Measurements from ENCODE around the gene THAP10. TPM values are rescaled to one million over a fixed set of nuclear protein-coding genes. Genes with fewer than 3 reads are reported as not detected.
A peak's percentile ranks its signal among the peaks of the same experiment; 100 is the strongest.

Gene THAP10
- total RNA-seq, 1 donor from 2014 or later, result 0.37 TPM

DNA sequence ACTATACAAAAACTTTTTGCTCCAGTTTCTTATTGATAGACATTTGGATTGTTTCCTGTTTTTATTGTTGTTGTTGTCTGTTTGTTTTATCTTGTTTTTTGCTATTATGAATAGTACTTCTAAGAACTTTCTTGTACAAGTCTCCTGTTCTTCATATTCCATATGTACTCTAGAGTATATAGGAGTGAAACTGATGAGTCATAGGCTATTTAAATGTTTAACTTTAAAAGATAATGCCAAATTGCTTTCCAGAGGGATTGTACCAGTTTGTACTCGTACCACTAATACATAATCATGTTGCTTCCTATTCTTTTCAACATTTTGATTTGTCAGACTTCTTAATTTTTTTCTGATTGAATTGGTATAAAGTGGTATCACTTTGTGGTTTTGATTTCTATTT, 20.0 kb upstream of the THAP10 start:
- Mint-ChIP-seq H3K4me1 (ENCODE audit: low read depth) (no peaks in the 10 kb centered on the region), H3K36me3 (ENCODE audit: low read depth) (no peaks in the 10 kb centered on the region), H3K9me3 (peaks cover 13% of the 10 kb centered on the region), H3K27ac (no peak overlapping the region), H3K27me3 (ENCODE audit: low read depth) (peaks cover 6% of the 10 kb centered on the region), H3K4me3 (ENCODE audit: low read depth) (no peak overlapping the region)
- intact Hi-C loops (cut with micrococcal nuclease), result no loop called here
- no peak for DNase-seq (ENCODE audit: low spot score)

DNA sequence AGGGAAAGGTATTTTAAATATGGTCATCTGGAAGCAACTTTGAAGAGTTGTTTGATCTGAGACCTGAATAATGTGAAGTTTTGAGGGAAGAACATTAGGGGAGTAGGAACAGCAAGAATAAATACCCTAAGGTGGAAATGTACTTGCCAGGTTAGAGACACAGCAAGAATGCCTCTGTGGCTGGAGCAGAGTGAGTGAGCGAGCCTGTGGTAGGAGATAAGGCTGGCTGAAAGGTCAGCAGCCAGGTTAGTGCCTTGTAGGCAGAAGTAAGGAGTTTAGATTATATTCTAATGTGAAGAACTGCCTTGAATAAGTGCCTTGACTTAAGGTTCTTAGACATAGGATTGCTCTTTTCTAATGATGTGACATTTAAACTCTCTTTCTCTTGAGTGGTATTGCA, 18.7 kb upstream of the THAP10 start:
- H3K4me1 Mint-ChIP-seq (ENCODE audit: low read depth), result no peaks in the 10 kb centered on the region
- intact Hi-C loops (cut with micrococcal nuclease), result no loop called here

DNA sequence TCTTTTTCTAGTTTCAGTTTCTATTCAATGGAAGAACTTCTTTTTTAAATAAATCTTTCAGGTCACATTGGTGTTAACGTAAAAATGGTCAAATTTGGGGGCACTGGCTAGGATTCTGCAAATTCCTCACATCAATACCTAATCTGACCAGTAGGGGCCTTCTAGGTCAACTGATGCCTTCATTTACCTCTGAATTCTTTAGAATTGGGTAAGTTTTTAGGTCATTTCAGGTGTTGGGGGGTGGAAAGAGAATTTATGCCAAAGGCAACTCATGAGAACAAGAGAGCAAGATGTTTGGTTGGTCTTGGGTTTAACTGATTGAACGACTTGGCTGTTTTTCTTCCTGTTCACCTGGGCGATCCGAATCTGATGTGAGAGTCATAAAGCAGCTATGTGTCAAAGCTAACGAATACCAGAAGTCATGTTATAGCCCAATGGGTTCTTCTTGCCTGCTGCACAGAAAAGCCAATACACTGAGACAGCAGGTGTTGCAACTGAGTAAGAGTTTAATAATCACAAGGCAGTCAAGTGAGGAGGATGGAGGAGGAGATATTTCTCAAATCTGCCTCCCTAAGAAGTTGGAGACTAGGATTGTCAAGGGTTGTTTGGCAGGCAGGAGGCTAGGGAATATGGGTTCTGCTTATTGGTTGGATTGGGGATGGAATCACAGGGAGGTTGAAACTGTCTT, 15.7 kb upstream of the THAP10 start:
- Mint-ChIP-seq H3K9me3 (peaks cover 14% of the 10 kb centered on the region), H3K36me3 (ENCODE audit: low read depth) (no peaks in the 10 kb centered on the region), H3K27ac (no peak overlapping the region), H3K4me1 (ENCODE audit: low read depth) (no peaks in the 10 kb centered on the region), H3K4me3 (ENCODE audit: low read depth) (no peak overlapping the region), H3K27me3 (ENCODE audit: low read depth) (peaks cover 6% of the 10 kb centered on the region)
- no peak for DNase-seq (ENCODE audit: low spot score)
- intact Hi-C loops (cut with micrococcal nuclease), result no loop called here

More for the DNA sequence above, 18.7 kb upstream of the THAP10 start:
- Mint-ChIP-seq H3K36me3 (ENCODE audit: low read depth) (no peaks in the 10 kb centered on the region), H3K27me3 (ENCODE audit: low read depth) (peaks cover 9% of the 10 kb centered on the region), H3K9me3 (peaks cover 14% of the 10 kb centered on the region), H3K27ac (no peak overlapping the region), H3K4me3 (ENCODE audit: low read depth) (no peak overlapping the region)
- no peak for DNase-seq (ENCODE audit: low spot score)

DNA sequence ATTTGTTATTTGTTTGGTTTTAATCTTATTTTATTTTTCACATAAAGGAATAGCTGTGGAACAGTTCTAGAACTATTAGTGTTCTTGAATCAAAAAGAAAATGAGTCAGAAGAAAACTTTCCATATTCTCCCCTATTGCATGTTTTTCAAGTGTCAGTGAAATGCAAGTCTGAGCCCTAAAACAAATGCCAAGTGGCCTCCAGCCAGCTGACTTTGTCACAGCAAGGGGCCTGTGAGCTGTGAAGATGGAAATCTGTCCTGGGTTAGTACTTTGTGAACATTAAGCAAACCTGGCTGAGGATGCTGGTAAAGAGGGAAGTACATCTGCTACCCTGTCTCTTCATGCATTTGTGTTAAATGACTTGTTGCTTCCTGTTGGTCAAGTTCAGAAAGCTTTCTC, 14.6 kb upstream of the THAP10 start:
- Mint-ChIP-seq H3K4me3 (ENCODE audit: low read depth) (no peak overlapping the region), H3K36me3 (ENCODE audit: low read depth) (no peaks in the 10 kb centered on the region), H3K9me3 (peaks cover 14% of the 10 kb centered on the region), H3K27me3 (ENCODE audit: low read depth) (peaks cover 6% of the 10 kb centered on the region), H3K4me1 (ENCODE audit: low read depth) (no peaks in the 10 kb centered on the region), H3K27ac (no peak overlapping the region)
- DNase-seq (ENCODE audit: low spot score), result no peak
- intact Hi-C loops (cut with micrococcal nuclease), result no loop called here

DNA sequence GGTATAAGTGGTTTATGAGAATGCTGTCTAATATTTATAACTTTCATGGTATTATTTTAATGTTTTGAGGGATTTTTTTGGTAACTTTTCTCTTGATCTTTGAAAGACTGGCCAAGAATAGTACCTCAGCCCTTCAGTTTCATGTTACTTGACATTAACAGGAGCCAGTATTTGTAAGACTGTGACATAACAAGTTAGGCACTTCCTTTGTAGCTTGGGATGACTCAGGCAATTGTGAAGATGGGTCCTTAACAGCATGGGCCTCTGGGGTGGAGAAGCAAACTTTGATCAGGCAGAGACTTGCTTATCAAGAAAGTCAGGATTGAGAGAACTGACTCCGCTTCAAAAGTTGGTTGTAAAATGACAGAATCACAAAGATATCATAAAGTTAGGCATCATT, 9.9 kb upstream of the THAP10 start:
- no peaks in the 10 kb centered on the region for H3K4me1 Mint-ChIP-seq (ENCODE audit: low read depth)
- intact Hi-C loops (cut with micrococcal nuclease), result no loop called here
- H3K4me3 Mint-ChIP-seq (ENCODE audit: low read depth), result no peak overlapping the region

DNA sequence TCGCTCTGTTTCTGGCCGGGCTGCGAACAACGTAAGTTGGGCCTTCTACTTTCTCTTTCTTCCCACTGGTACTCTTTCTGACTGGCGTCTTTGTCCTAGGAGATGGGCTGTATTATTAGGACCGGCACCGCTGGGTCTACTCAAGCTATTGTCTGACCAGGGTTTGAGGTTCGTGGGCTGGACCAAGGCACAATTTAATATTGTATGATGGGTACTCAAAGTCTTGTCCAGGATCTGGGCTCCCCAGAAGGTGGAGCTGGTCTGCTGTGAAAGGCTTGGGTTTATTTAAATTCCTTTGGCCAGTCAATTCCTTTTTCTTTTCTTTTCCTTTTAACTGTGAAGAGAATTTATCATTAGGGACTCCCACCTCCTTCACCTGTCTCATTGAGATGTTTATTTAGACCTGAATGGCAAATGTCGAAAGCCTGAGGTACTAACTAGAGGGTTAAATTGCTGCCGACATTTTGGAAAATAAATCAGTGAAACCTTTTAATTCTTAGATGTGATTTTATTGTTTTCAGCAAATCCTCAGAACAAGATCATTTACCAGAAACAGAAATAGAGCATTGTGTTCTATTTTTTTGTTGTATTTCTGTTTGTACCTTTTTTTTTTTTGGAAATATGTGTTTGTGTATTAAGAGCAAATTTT, 803 bp upstream of the THAP10 start:
- no peak for DNase-seq (ENCODE audit: low spot score)
- no peak overlapping the region for H3K27ac Mint-ChIP-seq
- H3K27me3 Mint-ChIP-seq (ENCODE audit: low read depth), result peaks cover 54% of the 10 kb centered on the region

More for the DNA sequence above, 9.9 kb upstream of the THAP10 start:
- no peak for DNase-seq (ENCODE audit: low spot score)
- H3K27ac Mint-ChIP-seq, result no peak overlapping the region
- peaks cover under 1% of the 10 kb centered on the region for H3K9me3 Mint-ChIP-seq
- peaks cover 19% of the 10 kb centered on the region for H3K27me3 Mint-ChIP-seq (ENCODE audit: low read depth)
- H3K36me3 Mint-ChIP-seq (ENCODE audit: low read depth), result no peaks in the 10 kb centered on the region

DNA sequence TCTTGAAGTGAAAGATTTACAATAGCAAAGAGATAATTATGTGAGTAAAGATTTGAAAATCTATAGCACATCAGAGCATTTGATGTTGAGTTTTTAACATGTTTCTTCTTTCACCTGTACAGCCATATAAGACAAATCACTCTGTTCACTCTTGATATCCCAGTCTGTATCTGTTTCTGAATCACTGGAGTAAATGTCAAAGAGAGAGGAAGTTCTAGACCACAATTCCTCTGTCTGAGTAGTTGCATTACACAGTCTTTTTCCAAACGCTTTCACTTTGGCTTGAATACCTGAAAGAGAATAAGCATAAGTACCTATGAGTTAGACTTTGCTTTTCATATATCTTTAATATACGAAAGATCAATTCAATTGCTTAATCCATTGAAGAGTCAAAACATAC, 9.9 kb downstream of the THAP10 start:
- H3K36me3 Mint-ChIP-seq (ENCODE audit: low read depth), result no peaks in the 10 kb centered on the region
- no peaks in the 10 kb centered on the region for H3K9me3 Mint-ChIP-seq
- peaks cover 3% of the 10 kb centered on the region for H3K4me1 Mint-ChIP-seq (ENCODE audit: low read depth)
- DNase-seq (ENCODE audit: low spot score), result no peak
- no peak overlapping the region for H3K4me3 Mint-ChIP-seq (ENCODE audit: low read depth)
- H3K27ac Mint-ChIP-seq, result no peak overlapping the region
- intact Hi-C loops (cut with micrococcal nuclease), result no loop called here
- peaks cover 27% of the 10 kb centered on the region for H3K27me3 Mint-ChIP-seq (ENCODE audit: low read depth)

More for the DNA sequence above, 803 bp upstream of the THAP10 start:
- H3K9me3 Mint-ChIP-seq, result no peaks in the 10 kb centered on the region
- peaks cover 10% of the 10 kb centered on the region for H3K4me1 Mint-ChIP-seq (ENCODE audit: low read depth)
- H3K36me3 Mint-ChIP-seq (ENCODE audit: low read depth), result no peaks in the 10 kb centered on the region
- H3K4me3 Mint-ChIP-seq (ENCODE audit: low read depth), result peak overlapping the region; percentile 79
- intact Hi-C loops (cut with micrococcal nuclease), result no loop called here

DNA sequence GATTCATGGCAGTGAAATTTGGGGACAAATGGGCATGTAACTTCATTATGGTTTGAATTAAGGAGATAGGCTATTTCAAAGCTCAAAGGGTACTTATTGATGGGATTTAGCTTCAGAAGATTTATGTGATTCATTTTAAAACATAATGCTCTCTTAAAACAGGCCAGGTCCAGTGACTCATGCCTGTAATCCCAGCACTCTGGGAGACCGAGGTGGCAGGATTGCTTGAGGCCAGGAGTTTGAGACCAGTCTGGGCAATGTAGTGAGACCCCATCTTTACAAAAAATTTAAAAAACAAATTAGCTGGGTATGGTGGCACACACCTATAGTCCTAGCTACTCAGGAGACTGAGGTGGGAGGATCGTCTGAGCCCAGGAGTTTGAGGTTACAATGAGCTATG, 11.5 kb downstream of the THAP10 start:
- no peak overlapping the region for H3K27ac Mint-ChIP-seq
- no peaks in the 10 kb centered on the region for H3K9me3 Mint-ChIP-seq
- intact Hi-C loops (cut with micrococcal nuclease), result no loop called here
- H3K4me1 Mint-ChIP-seq (ENCODE audit: low read depth), result peaks cover 3% of the 10 kb centered on the region
- H3K36me3 Mint-ChIP-seq (ENCODE audit: low read depth), result no peaks in the 10 kb centered on the region
- no peak overlapping the region for H3K4me3 Mint-ChIP-seq (ENCODE audit: low read depth)
- DNase-seq (ENCODE audit: low spot score), result no peak
- H3K27me3 Mint-ChIP-seq (ENCODE audit: low read depth), result peaks cover 30% of the 10 kb centered on the region

DNA sequence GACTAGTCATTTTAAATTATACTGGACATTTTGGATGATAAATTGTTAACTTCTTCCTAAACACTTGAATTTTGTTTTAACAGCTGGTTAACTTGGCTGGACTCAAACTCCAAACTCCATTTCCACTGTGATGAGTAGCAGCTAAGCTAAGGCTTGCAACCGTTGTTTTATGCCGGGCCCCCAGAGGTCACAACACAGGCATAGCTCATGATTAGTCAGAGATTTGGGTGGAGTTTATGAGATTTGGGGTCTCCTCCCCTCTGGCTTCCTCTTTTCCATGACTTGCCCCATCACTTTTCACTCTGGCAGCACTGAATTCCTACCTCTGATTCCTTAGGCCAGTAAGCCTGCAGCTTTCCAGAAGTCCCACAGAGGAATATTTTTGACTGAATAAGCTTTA, 12.8 kb downstream of the THAP10 start:
- Mint-ChIP-seq H3K4me3 (ENCODE audit: low read depth) (no peak overlapping the region), H3K9me3 (no peaks in the 10 kb centered on the region), H3K4me1 (ENCODE audit: low read depth) (peaks cover 3% of the 10 kb centered on the region), H3K36me3 (ENCODE audit: low read depth) (no peaks in the 10 kb centered on the region), H3K27me3 (ENCODE audit: low read depth) (peaks cover 30% of the 10 kb centered on the region), H3K27ac (no peak overlapping the region)
- no peak for DNase-seq (ENCODE audit: low spot score)
- intact Hi-C loops (cut with micrococcal nuclease), result no loop called here

DNA sequence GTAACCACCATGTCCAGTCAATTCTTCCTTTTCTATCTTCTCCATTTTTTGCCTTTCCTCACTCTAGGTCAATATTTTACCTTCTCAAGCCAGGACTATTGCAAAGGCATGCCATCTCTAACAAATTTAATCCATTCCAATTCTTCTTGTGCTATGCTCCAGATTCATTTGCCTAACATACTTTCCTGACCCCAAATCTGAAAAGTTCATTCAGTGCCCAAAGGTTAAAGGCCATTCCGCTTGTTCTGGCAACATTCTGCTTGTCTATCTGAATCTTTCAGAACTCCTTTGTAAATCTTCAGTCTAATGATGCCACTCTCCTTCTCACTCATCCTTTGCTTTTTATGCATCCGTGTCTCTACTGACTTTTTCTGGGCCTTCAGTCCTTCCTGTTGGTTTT, 15.6 kb downstream of the THAP10 start:
- H3K4me3 Mint-ChIP-seq (ENCODE audit: low read depth), result no peak overlapping the region
- peaks cover 29% of the 10 kb centered on the region for H3K27me3 Mint-ChIP-seq (ENCODE audit: low read depth)
- H3K9me3 Mint-ChIP-seq, result no peaks in the 10 kb centered on the region

DNA sequence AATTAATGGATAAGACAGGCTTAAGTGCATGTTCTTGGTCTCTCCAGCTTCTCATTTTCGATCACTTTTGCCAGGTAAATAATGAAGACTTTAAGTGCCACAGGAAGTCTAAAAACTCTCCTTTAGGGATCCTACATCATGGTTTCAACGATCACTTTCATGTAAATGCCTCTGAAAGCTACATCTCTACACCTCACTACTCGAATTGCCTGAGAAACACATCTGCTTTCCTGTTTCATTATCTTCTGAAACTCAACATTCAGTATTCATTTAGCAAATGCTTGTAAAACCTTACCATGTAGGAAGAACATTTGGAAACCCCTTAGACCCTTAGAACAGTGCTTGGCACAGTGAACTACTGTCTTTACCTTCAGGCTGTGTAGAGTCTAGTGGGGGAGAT, 16.2 kb downstream of the THAP10 start:
- no peak for DNase-seq (ENCODE audit: low spot score)
- no peaks in the 10 kb centered on the region for H3K36me3 Mint-ChIP-seq (ENCODE audit: low read depth)
- H3K27me3 Mint-ChIP-seq (ENCODE audit: low read depth), result peaks cover 27% of the 10 kb centered on the region
- intact Hi-C loops (cut with micrococcal nuclease), result no loop called here
- H3K4me1 Mint-ChIP-seq (ENCODE audit: low read depth), result no peaks in the 10 kb centered on the region
- H3K4me3 Mint-ChIP-seq (ENCODE audit: low read depth), result no peak overlapping the region
- no peaks in the 10 kb centered on the region for H3K9me3 Mint-ChIP-seq
- H3K27ac Mint-ChIP-seq, result no peak overlapping the region

More for the DNA sequence above, 15.6 kb downstream of the THAP10 start:
- intact Hi-C loops (cut with micrococcal nuclease), result no loop called here
- no peaks in the 10 kb centered on the region for H3K4me1 Mint-ChIP-seq (ENCODE audit: low read depth)
- no peak overlapping the region for H3K27ac Mint-ChIP-seq
- DNase-seq (ENCODE audit: low spot score), result no peak
- no peaks in the 10 kb centered on the region for H3K36me3 Mint-ChIP-seq (ENCODE audit: low read depth)

DNA sequence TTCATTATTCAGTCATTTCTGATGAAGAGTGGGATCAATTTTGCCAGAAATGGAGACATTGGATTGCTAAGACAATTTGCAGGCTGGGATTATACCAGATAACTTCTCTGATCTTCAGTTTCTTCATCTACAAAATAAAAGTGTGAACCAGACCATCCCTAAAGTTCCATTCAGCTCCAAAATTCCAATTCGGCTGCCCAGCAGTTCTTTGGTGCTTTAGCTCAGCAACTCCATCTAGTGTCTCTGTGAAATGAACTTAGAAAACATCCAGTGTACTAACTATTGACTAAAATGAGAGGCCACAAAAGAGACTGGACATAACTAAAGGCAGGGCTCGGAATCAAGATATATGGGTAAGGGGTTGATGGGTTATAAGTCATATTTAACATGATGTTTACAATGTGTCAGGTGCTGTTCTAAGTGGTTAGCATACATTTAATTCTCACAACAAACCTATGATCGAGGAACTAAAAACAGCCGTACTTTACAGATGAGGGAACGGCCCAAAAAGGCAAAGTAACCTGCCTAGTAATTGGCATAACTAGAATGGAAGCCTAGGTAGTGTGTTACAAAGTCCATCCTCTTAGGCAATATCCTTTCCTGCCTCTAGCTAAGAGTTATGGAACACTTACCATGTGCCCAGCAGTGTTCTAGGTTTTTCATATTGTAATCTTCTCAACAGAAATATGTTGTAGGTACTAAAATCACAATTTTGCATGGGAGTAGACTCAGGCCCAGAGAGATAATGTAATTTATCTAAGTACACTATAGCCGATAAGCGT, 17.0 kb downstream of the THAP10 start:
- Mint-ChIP-seq H3K27ac (no peak overlapping the region), H3K9me3 (no peaks in the 10 kb centered on the region), H3K4me3 (ENCODE audit: low read depth) (no peak overlapping the region)

More for the DNA sequence above, 17.0 kb downstream of the THAP10 start:
- Mint-ChIP-seq H3K36me3 (ENCODE audit: low read depth) (no peaks in the 10 kb centered on the region), H3K27me3 (ENCODE audit: low read depth) (peaks cover 27% of the 10 kb centered on the region), H3K4me1 (ENCODE audit: low read depth) (no peaks in the 10 kb centered on the region)
- intact Hi-C loops (cut with micrococcal nuclease), result no loop called here
- DNase-seq (ENCODE audit: low spot score), result no peak

Data from activated T-helper 2 cell treated with anti-CD3 and anti-CD28 coated beads, Interferon-gamma antibody, Interleukin-2, Interleukin-4, amounts not matched to agents 10 μg/mL and 5 μg/mL and 100 μg/mL, durations not matched to agents 14 hours and 24 hours and 36 hours (primary cell).